ENCODE data around the gene BANK1. TPM values are rescaled to one million over a fixed set of nuclear protein-coding genes. Genes with fewer than 3 reads are reported as not detected.

Gene BANK1
- polyA plus RNA-seq, 3 donors from 2014 or later: 1.3 to 3.7 (median 1.4) TPM

GRCh38 chr4:101993842-101994775 lies 203.6 kb downstream of the BANK1 start:
- no peak overlapping the region for H3K4me3 Mint-ChIP-seq

GRCh38 chr4:102007959-102008425 lies 217.5 kb downstream of the BANK1 start:
- no peaks in the 10 kb centered on the region for H3K4me1 Mint-ChIP-seq
- no peak overlapping the region for H3K27ac Mint-ChIP-seq
- H3K27me3 Mint-ChIP-seq (ENCODE audit: low read depth in 3 of 3): no peaks in the 10 kb centered on the region
- H3K9me3 Mint-ChIP-seq: no peaks in the 10 kb centered on the region
- no peaks in the 10 kb centered on the region for H3K36me3 Mint-ChIP-seq
- H3K4me3 Mint-ChIP-seq: no peak overlapping the region
- DNase-seq: no peak

More at GRCh38 chr4:101993842-101994775, 203.6 kb downstream of the BANK1 start:
- Mint-ChIP-seq H3K27me3 (ENCODE audit: low read depth in 3 of 3) (peaks cover 3 to 4% (median 3%) of the 10 kb centered on the region in 3 donors), H3K4me1 (no peaks in the 10 kb centered on the region), H3K27ac (no peak overlapping the region), H3K36me3 (no peaks in the 10 kb centered on the region), H3K9me3 (peaks cover 0 to 2% (median 0%) of the 10 kb centered on the region in 6 donors)
- no peak for DNase-seq

GRCh38 chr4:102008711-102009110 lies 218.2 kb downstream of the BANK1 start:
- Mint-ChIP-seq H3K4me3 (no peak overlapping the region), H3K27me3 (ENCODE audit: low read depth in 3 of 3) (no peaks in the 10 kb centered on the region), H3K4me1 (no peaks in the 10 kb centered on the region), H3K36me3 (no peaks in the 10 kb centered on the region), H3K9me3 (no peaks in the 10 kb centered on the region), H3K27ac (no peak overlapping the region)
- no peak for DNase-seq

- no peak for DNase-seq
- peaks cover 0 to 2% (median 0%) of the 10 kb centered on the region in 3 donors for H3K27me3 Mint-ChIP-seq (ENCODE audit: low read depth in 3 of 3)
- no peaks in the 10 kb centered on the region for H3K4me1 Mint-ChIP-seq
- H3K9me3 Mint-ChIP-seq: peaks cover 0 to 4% (median 0%) of the 10 kb centered on the region in 6 donors
- no peak overlapping the region for H3K4me3 Mint-ChIP-seq
- H3K36me3 Mint-ChIP-seq: no peaks in the 10 kb centered on the region
- H3K27ac Mint-ChIP-seq: no peak overlapping the region
Measured at GRCh38 chr4:102022343-102022742, 231.8 kb downstream of the BANK1 start.

GRCh38 chr4:102027961-102028360 lies 237.4 kb downstream of the BANK1 start:
- H3K9me3 Mint-ChIP-seq: peaks cover 0 to 5% (median 3%) of the 10 kb centered on the region in 6 donors
- H3K27ac Mint-ChIP-seq: no peak overlapping the region
- DNase-seq: no peak
- no peaks in the 10 kb centered on the region for H3K27me3 Mint-ChIP-seq (ENCODE audit: low read depth in 3 of 3)
- no peaks in the 10 kb centered on the region for H3K36me3 Mint-ChIP-seq
- no peaks in the 10 kb centered on the region for H3K4me1 Mint-ChIP-seq
- no peak overlapping the region for H3K4me3 Mint-ChIP-seq

- no peaks in the 10 kb centered on the region for H3K4me1 Mint-ChIP-seq
- no peak overlapping the region for H3K27ac Mint-ChIP-seq
- H3K36me3 Mint-ChIP-seq: no peaks in the 10 kb centered on the region
- no peak overlapping the region for H3K4me3 Mint-ChIP-seq
- H3K27me3 Mint-ChIP-seq (ENCODE audit: low read depth in 3 of 3): no peaks in the 10 kb centered on the region
- H3K9me3 Mint-ChIP-seq: peaks cover 0 to 5% (median 1%) of the 10 kb centered on the region in 6 donors
- DNase-seq: no peak
Measured at GRCh38 chr4:102031406-102031805, 240.9 kb downstream of the BANK1 start.

- no peak overlapping the region for H3K27ac Mint-ChIP-seq
- peaks cover 0 to 5% (median under 1%) of the 10 kb centered on the region in 6 donors for H3K9me3 Mint-ChIP-seq
- H3K4me1 Mint-ChIP-seq: peaks cover 0 to 2% of the 10 kb centered on the region in 2 donors
- H3K4me3 Mint-ChIP-seq: no peak overlapping the region
- no peak for DNase-seq
- H3K36me3 Mint-ChIP-seq: no peaks in the 10 kb centered on the region
- H3K27me3 Mint-ChIP-seq (ENCODE audit: low read depth in 3 of 3): no peaks in the 10 kb centered on the region
Measured at GRCh38 chr4:102036016-102036415, 245.5 kb downstream of the BANK1 start.

- H3K4me3 Mint-ChIP-seq: no peak overlapping the region
- no peak overlapping the region for H3K27ac Mint-ChIP-seq
- no peaks in the 10 kb centered on the region for H3K27me3 Mint-ChIP-seq (ENCODE audit: low read depth in 3 of 3)
- DNase-seq: no peak
- peaks cover 0 to 2% of the 10 kb centered on the region in 2 donors for H3K4me1 Mint-ChIP-seq
- H3K36me3 Mint-ChIP-seq: no peaks in the 10 kb centered on the region
- peaks cover 0 to 2% (median 0%) of the 10 kb centered on the region in 6 donors for H3K9me3 Mint-ChIP-seq
Measured at GRCh38 chr4:102036619-102037376, 246.3 kb downstream of the BANK1 start.

GRCh38 chr4:102037566-102037965 lies 247.0 kb downstream of the BANK1 start:
- H3K4me3 Mint-ChIP-seq: no peak overlapping the region
- DNase-seq: no peak
- no peak overlapping the region for H3K27ac Mint-ChIP-seq
- no peaks in the 10 kb centered on the region for H3K9me3 Mint-ChIP-seq
- no peaks in the 10 kb centered on the region for H3K36me3 Mint-ChIP-seq
- H3K27me3 Mint-ChIP-seq (ENCODE audit: low read depth in 3 of 3): no peaks in the 10 kb centered on the region
- H3K4me1 Mint-ChIP-seq: peaks cover 0 to 2% of the 10 kb centered on the region in 2 donors

- no peak overlapping the region for H3K4me3 Mint-ChIP-seq
- H3K27ac Mint-ChIP-seq: no peak overlapping the region
Measured at GRCh38 chr4:102042871-102043802, 252.6 kb downstream of the BANK1 start.

GRCh38 chr4:102047616-102048015 lies 257.1 kb downstream of the BANK1 start:
- no peak overlapping the region for H3K27ac Mint-ChIP-seq
- peaks cover 0 to 3% of the 10 kb centered on the region in 2 donors for H3K4me1 Mint-ChIP-seq

More at GRCh38 chr4:102042871-102043802, 252.6 kb downstream of the BANK1 start:
- Mint-ChIP-seq H3K27me3 (ENCODE audit: low read depth in 3 of 3) (no peaks in the 10 kb centered on the region), H3K36me3 (no peaks in the 10 kb centered on the region), H3K9me3 (no peaks in the 10 kb centered on the region), H3K4me1 (no peaks in the 10 kb centered on the region)
- no peak for DNase-seq

GRCh38 chr4:102055805-102056204 lies 265.3 kb downstream of the BANK1 start:
- DNase-seq: no peak
- no peak overlapping the region for H3K4me3 Mint-ChIP-seq

More at GRCh38 chr4:102047616-102048015, 257.1 kb downstream of the BANK1 start:
- no peak for DNase-seq
- no peak overlapping the region for H3K4me3 Mint-ChIP-seq
- peaks cover 0 to 4% (median under 1%) of the 10 kb centered on the region in 6 donors for H3K9me3 Mint-ChIP-seq
- H3K27me3 Mint-ChIP-seq (ENCODE audit: low read depth in 3 of 3): no peaks in the 10 kb centered on the region
- no peaks in the 10 kb centered on the region for H3K36me3 Mint-ChIP-seq

GRCh38 chr4:102057122-102057521 lies 266.6 kb downstream of the BANK1 start:
- Mint-ChIP-seq H3K36me3 (no peaks in the 10 kb centered on the region), H3K27ac (no peak overlapping the region)

More at GRCh38 chr4:102055805-102056204, 265.3 kb downstream of the BANK1 start:
- Mint-ChIP-seq H3K4me1 (peaks cover 0 to 7% of the 10 kb centered on the region in 2 donors), H3K36me3 (no peaks in the 10 kb centered on the region), H3K27ac (no peak overlapping the region), H3K27me3 (ENCODE audit: low read depth in 3 of 3) (peaks cover 0 to 4% (median 0%) of the 10 kb centered on the region in 3 donors), H3K9me3 (peaks cover 0 to 5% (median 0%) of the 10 kb centered on the region in 6 donors)

More at GRCh38 chr4:102057122-102057521, 266.6 kb downstream of the BANK1 start:
- H3K4me3 Mint-ChIP-seq: no peak overlapping the region
- H3K27me3 Mint-ChIP-seq (ENCODE audit: low read depth in 3 of 3): peaks cover 0 to 4% (median 0%) of the 10 kb centered on the region in 3 donors
- H3K4me1 Mint-ChIP-seq: peaks cover 0 to 7% of the 10 kb centered on the region in 2 donors
- DNase-seq: no peak
- peaks cover 0 to 5% (median 0%) of the 10 kb centered on the region in 6 donors for H3K9me3 Mint-ChIP-seq
